Measurements from ENCODE around the gene MYO15B.
"Not testable (repeated sequence)": the region's sequence is repeated elsewhere in the genome, so short reads cannot be mapped to it uniquely, and the experiment has no call there.

MYO15B gene

GRCh38 chr17:75575197-75575596 is 12.4 kb upstream of the MYO15B start:
- DNase-seq (ENCODE audit: low read depth): no peak
- no peak for TF ChIP-seq CTCF (conservative IDR thresholded peaks at IDR 0.05; ENCODE audit: control insufficient read depth, insufficient read depth, low read depth, low read length)
- H3K4me3 ChIP-seq (ENCODE audit: control insufficient read depth, low read depth, low read length): no peak overlapping the region

GRCh38 chr17:75575728-75576127 is 11.9 kb upstream of the MYO15B start:
- no peak for TF ChIP-seq CTCF (conservative IDR thresholded peaks at IDR 0.05; ENCODE audit: control insufficient read depth, insufficient read depth, low read depth, low read length)
- no peak for DNase-seq (ENCODE audit: low read depth)
- no peak overlapping the region for H3K4me3 ChIP-seq (ENCODE audit: control insufficient read depth, low read depth, low read length)

GRCh38 chr17:75576661-75577060 is 10.9 kb upstream of the MYO15B start:
- TF ChIP-seq CTCF (conservative IDR thresholded peaks at IDR 0.05; ENCODE audit: control insufficient read depth, insufficient read depth, low read depth, low read length): no peak
- no peak for DNase-seq (ENCODE audit: low read depth)
- no peak overlapping the region for H3K4me3 ChIP-seq (ENCODE audit: control insufficient read depth, low read depth, low read length)

GRCh38 chr17:75581121-75581725 is 6.4 kb upstream of the MYO15B start:
- not testable (repeated sequence) for H3K4me3 ChIP-seq (ENCODE audit: control insufficient read depth, low read depth, low read length); DNase-seq (ENCODE audit: low read depth)

GRCh38 chr17:75583197-75583596 is 4.4 kb upstream of the MYO15B start:
- H3K4me3 ChIP-seq (ENCODE audit: control insufficient read depth, low read depth, low read length); DNase-seq (ENCODE audit: low read depth): not testable (repeated sequence)

GRCh38 chr17:75584849-75585175 is 2.8 kb upstream of the MYO15B start:
- DNase-seq (ENCODE audit: low read depth): no peak
- no peak overlapping the region for H3K4me3 ChIP-seq (ENCODE audit: control insufficient read depth, low read depth, low read length)
- no peak for TF ChIP-seq CTCF (conservative IDR thresholded peaks at IDR 0.05; ENCODE audit: control insufficient read depth, insufficient read depth, low read depth, low read length)

GRCh38 chr17:75588596-75589011 is 1.0 kb downstream of the MYO15B start:
- DNase-seq (ENCODE audit: low read depth): no peak
- no peak for TF ChIP-seq CTCF (conservative IDR thresholded peaks at IDR 0.05; ENCODE audit: control insufficient read depth, insufficient read depth, low read depth, low read length)
- no peak overlapping the region for H3K4me3 ChIP-seq (ENCODE audit: control insufficient read depth, low read depth, low read length)

All from fibroblast of mammary gland (primary cell).